PC-9 (cell line): ENCODE data around the gene LSM2.

Experiments used
- CTCF ChIP-seq: fragments of 200-600 bp; sonication (generic); conservative IDR thresholded peaks from 2 replicates; pipeline ENCODE4 v1.6.1; 2017; ENCODE audit warnings: mixed run types, antibody characterized with exemption, mild to moderate bottlenecking, moderate library complexity
- EZH2 ChIP-seq: fragments of 200-600 bp; sonication (generic); IDR thresholded peaks from 2 replicates; pipeline ENCODE4 v1.8.0; 2017; ENCODE audit warnings: antibody characterized with exemption, low read depth

- no peak for TF ChIP-seq CTCF
- no peak for TF ChIP-seq EZH2
Measured at GRCh38 chr6:31782126-31782855, 24.5 kb downstream of the LSM2 start.
